ENCODE measurements around the gene CADM3.

DNA sequence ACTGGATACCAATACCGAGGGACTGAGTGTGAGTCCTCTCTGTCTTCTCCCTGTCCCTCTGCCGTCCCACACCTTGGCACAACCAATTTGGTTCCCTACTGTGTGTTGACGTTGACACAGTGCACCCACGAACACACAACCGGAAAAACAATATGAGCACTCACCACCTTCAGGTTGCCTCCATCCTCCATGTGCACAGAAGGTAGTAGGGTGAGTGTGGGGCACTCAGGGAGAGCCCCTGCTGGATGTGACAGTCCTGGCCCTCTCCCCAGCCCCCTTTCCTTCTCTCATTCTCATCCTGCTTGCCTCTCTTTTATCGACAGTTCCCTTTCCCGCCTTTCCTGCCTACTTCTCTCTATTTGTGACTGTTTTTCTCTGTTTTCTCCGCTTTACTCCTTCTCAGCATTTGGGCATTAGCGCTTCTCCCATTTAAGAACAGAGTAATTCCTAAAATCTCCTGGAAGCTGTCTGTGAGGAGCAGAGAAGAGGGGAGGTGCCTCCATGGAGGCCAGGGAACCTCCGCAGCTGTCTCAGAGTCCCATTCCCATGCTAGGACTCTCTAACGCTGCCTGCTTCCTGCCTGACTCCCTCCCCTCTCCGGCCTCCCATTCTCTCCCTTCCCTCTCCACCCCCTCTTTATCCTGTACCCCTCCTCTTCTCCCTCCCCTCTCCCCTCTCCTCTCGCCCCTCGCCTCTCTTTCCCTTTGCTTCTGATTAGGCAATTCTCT is 16.4 kb downstream of the CADM3 start:
- TF ChIP-seq, protein P1, sequence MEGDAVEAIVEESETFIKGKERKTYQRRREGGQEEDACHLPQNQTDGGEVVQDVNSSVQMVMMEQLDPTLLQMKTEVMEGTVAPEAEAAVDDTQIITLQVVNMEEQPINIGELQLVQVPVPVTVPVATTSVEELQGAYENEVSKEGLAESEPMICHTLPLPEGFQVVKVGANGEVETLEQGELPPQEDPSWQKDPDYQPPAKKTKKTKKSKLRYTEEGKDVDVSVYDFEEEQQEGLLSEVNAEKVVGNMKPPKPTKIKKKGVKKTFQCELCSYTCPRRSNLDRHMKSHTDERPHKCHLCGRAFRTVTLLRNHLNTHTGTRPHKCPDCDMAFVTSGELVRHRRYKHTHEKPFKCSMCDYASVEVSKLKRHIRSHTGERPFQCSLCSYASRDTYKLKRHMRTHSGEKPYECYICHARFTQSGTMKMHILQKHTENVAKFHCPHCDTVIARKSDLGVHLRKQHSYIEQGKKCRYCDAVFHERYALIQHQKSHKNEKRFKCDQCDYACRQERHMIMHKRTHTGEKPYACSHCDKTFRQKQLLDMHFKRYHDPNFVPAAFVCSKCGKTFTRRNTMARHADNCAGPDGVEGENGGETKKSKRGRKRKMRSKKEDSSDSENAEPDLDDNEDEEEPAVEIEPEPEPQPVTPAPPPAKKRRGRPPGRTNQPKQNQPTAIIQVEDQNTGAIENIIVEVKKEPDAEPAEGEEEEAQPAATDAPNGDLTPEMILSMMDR (conservative IDR thresholded peaks at IDR 0.05) = no peak
- no peak for TF ChIP-seq EZH2 (IDR thresholded peaks at IDR 0.05; ENCODE audit: low read depth)

Measured in PC-9 (cell line).